GM18861 (cell line): Measurements from ENCODE around the gene BARD1.
A peak's percentile ranks its signal among the peaks of the same experiment; 100 is the strongest.
"Not testable (repeated sequence)": the region's sequence is repeated elsewhere in the genome, so short reads cannot be mapped to it uniquely, and the experiment has no call there.

ENCODE experiments used
- ATAC-seq: cut with Tn5 transposase; IDR thresholded peaks from one replicate; pipeline ENCODE4 v1.9.1; 2021; ENCODE audit not compliant: unreplicated experiment

BARD1 gene

GRCh38 chr2:214808981-214809750 is at the start of gene BARD1:
Gene BARD1, minus strand, starts transcription at chr2:214809683. Its CDS starts 114 bp downstream, at chr2:214809569.
- peak; percentile 16 for ATAC-seq

GRCh38 chr2:214856137-214856536 is 46.7 kb upstream of the BARD1 start:
- no peak for ATAC-seq

GRCh38 chr2:214853906-214854305 is 44.4 kb upstream of the BARD1 start:
- ATAC-seq: no peak

- ATAC-seq: no peak
Observed at GRCh38 chr2:214843823-214844222, 34.3 kb upstream of the BARD1 start.

GRCh38 chr2:214839464-214839863 is 30.0 kb upstream of the BARD1 start:
- peak; percentile 75 for ATAC-seq

- no peak for ATAC-seq
Observed at GRCh38 chr2:214837466-214837865, 28.0 kb upstream of the BARD1 start.

DNA sequence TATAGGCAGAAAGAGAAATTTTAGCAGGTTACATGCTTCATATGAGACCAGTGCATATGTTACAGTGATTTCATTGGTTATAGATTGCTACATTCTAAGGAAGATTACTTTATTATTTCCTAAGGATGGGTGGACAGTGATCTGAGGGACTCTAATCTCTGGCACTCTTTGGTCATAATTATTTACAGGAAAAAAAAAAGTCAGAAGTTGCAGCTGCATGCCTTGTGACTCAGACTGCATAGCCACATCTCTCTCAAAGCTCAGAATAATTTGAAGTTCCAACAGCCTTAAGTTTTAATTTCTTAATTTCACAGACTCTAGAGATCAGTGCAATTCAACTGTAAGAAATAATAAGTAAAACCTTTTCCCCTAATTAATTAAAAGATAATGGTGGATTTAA is 27.1 kb upstream of the BARD1 start:
- no peak for ATAC-seq

GRCh38 chr2:214830794-214831346 is 21.4 kb upstream of the BARD1 start:
- ATAC-seq: no peak

DNA sequence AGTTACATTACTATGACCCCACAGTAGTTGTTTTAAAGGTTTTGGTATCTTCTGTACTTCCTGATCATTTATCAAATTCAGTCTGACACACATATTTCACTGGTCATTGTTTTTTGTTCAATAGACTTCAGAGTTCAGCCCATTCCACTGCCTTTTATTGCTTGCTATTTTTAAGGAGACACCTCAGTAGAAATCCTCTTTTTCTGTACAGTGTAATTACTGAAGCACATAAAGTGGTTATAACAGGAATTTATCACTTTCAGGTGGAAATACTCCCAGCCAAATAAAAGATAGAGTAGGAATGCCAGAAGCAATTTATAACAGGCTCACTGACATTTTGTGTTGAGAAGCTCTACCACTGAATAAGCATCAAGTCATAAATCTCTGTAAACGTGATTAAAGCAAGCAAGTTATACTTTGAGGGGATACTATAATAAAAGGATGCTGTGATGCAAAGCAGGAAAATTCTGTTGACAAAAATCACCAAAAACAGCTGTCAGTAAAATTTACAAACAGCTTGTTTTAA is 6.6 kb upstream of the BARD1 start:
- ATAC-seq: no peak

DNA sequence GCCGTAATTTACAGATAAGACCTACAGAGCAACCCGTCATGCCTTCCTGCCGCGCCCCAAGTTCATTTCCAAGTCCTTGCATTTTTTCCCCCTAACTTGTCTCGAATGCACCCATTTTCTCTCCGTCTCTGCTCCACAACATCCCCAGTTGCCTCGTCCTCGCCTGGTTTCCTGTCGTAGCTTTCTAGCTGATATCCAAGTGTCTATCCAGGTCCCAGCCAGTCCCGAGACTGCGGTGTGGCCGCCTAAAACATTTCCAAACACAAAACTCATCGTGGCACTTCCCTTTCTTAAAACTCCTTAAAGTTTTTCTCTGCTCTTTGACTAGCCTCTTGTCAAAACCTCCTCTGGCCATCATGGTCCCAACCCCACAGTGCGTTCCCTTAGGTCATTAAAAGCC is 1.2 kb upstream of the BARD1 start:
- no peak for ATAC-seq

DNA sequence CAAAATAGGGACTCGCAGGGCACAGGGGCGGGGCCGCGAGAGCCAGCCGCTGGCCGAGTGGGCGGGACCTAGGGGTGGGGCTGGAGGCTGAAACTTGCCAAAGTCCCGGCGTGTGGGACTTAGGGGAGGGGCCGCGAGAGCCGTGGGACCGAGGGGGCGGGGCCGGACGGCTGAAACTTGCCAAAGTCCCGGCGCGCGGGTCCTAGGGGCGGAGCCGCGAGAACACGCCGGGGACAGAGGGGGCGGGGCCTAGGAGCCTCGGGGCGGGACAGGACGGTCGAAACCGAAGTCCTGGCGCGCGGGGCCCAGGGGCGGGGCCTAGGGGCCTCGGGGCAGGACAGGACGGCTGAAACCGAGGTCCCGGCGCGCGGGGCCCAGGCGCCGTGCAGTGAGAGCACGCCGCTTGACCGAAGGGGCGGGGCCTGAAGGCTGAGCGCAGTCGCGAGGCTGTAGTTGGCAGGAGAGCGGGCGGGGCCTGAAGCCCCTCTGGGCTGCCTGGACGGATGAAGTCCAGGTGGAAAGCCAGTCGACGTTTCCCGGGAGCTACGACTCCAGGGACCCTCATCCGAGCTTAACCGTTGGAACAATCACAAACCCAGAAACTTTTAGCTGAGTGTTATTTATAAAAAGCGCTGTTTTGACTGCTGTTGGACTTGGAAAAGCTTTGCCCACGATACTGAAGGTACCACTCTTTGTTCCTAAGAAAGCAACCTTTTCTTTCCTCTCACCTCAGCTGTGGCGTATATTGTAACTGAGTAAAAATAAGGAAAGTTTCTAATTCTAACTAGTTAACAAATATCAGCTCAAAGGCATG is 475 bp upstream of the BARD1 start:
- ATAC-seq: peak; percentile 92

GRCh38 chr2:214807653-214808052 is 1.8 kb downstream of the BARD1 start:
- no peak for ATAC-seq

DNA sequence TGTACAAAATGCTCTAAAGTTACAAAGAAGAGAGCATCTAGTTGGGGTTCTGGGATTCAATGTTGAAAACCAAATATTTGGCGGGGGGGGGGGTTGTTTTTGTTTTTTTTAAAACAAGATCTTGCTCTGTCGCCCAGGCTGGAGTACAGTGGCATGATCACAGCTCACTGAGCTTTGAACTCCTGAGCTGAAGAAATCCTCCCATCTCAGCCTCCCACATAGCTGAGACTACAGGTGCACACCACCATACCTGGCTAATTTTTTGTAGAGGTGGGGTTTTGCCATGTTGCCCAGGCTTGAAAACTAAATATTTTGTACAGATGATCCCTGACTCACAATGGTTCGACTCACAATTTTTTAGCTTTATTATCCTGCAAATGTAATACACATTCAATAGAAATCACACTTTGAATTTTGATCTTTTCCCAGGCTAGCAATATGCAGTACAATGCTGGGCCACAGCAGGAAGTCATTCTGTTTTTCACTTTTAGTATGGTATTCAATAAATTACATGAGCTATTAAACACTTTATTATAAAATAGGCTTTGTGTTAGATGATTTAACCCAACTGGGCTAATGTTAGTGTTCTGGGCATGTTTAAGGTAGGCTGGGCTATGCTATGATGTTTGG is 7.6 kb downstream of the BARD1 start:
- no peak for ATAC-seq

DNA sequence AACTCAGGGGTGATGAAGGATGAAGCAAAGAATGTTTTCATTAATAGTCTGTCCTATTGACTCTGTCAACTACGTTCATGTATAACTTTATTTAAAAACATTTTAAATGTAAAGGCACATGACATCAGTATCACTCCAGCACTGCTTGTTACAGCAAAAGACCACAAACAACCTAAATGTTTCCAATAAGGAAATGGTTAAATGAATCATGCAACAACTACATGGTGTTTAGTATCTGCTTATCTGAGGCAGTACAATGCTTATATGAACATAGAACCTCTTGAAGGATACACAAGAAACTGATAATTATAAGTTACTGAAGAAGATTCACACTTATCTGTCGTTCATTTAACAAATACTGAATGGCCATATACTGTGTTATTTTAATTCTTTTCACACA is 8.4 kb downstream of the BARD1 start:
- no peak for ATAC-seq

- ATAC-seq: no peak
Observed at GRCh38 chr2:214800180-214800579, 9.3 kb downstream of the BARD1 start.

DNA sequence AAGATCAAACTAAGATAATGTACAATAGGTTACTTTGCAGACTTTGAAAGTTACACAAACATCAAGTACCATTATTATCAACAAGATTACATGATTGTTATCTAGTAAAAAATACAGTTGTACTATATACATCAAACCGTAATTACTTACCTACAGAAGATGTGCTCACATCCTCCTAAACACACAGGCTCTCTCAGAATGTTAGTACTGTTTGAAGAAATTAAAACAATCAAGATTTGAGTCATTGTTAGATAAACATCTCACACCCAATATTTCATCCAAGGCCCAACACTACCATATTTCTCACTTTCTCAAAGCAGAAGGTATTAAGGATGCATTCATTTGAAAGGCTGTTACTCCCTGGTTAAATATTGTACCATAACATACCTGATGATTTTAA is 12.6 kb downstream of the BARD1 start:
- ATAC-seq: no peak

DNA sequence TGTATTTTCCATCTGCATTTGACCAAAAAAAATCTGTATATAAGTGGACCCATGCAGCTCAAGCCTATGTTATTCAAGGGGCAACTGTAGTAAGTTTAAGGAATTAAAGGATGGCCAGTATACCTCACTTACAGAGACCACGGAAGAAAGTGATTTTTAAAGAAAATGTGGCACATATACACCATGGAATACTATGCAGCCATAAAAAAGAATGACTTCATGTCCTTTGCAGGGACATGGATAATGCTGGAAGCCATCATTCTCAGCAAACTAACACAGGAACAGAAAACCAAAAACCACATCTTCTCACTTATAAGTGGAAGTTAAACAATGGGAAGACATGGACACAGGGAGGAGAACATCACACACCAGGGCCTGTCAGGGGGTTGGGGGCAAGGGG is 26.3 kb downstream of the BARD1 start:
- not testable (repeated sequence) for ATAC-seq

DNA sequence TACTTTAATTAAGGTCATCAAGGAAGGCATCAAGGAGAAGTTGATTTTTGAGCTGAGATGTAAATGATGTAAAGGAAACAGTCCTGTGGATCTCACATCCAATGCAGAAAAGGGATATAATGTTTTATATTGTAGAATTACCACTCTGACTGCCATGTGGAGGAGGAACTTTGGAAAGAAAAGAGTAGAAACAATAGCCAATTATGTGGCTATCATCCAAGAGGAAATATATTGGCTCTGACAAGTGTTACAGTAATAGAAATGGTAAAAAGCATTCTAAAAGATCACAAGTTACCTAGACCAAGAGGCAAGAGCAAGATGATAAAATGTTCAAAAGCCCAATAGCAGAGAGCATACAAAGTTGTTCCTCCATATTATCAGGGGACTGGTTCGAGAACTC is 26.8 kb downstream of the BARD1 start:
- no peak for ATAC-seq

GRCh38 chr2:214781226-214781625 is 28.3 kb downstream of the BARD1 start:
- ATAC-seq: no peak

DNA sequence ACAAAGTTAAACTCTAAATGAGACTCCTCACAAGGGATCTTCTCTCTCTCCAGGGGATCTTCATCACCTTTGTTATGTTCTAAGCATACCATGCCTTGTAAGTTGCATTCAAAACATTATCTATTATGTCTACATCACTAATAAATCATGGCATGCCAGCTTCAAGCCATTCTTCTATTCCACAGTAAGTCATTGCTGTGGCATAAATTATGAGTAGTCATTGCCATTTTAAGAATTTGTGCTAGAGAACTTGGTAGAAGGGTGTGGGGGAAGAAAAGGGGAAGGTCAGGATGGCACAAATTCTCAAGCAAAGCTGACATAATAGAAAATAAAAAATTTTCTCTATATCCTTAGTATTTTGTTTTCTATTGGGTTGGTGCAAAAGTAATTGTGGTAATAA is 33.5 kb downstream of the BARD1 start:
- no peak for ATAC-seq

GRCh38 chr2:214774108-214774507 is 35.4 kb downstream of the BARD1 start:
- ATAC-seq: no peak
